Neural progenitor cell (in vitro differentiated cells): ENCODE data around the gene COL8A2.

Source experiments
- EZH2 ChIP-seq: fragments of 200-600 bp; sonication (generic); IDR thresholded peaks from 2 replicates; pipeline ENCODE4 v1.6.1; 2017; ENCODE audit warnings: antibody characterized with exemption, mild to moderate bottlenecking, moderate library complexity
- TF ChIP-seq, protein P1 (sequence below): fragments of 200-600 bp; sonication (generic); IDR thresholded peaks from 2 replicates; pipeline ENCODE4 v1.5.1; 2017; ENCODE audit warnings: antibody characterized with exemption, mild to moderate bottlenecking

- TF ChIP-seq, protein P1, sequence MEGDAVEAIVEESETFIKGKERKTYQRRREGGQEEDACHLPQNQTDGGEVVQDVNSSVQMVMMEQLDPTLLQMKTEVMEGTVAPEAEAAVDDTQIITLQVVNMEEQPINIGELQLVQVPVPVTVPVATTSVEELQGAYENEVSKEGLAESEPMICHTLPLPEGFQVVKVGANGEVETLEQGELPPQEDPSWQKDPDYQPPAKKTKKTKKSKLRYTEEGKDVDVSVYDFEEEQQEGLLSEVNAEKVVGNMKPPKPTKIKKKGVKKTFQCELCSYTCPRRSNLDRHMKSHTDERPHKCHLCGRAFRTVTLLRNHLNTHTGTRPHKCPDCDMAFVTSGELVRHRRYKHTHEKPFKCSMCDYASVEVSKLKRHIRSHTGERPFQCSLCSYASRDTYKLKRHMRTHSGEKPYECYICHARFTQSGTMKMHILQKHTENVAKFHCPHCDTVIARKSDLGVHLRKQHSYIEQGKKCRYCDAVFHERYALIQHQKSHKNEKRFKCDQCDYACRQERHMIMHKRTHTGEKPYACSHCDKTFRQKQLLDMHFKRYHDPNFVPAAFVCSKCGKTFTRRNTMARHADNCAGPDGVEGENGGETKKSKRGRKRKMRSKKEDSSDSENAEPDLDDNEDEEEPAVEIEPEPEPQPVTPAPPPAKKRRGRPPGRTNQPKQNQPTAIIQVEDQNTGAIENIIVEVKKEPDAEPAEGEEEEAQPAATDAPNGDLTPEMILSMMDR, result no peak
- no peak for TF ChIP-seq EZH2
Observed at GRCh38 chr1:36150296-36151133, 25.5 kb upstream of the COL8A2 start.
